ENCODE data around the gene FETUB.

GRCh38 chr3:186625600-186626042, 14.6 kb upstream of the FETUB start:
- TF ChIP-seq CTCF (IDR thresholded peaks at IDR 0.05) (no peak), ZFX (IDR thresholded peaks at IDR 0.05; ENCODE audit: borderline replicate concordance) (no peak)
